Testis (tissue), 3 donors: ENCODE results near the gene FBXL17. TPM values are rescaled to one million over a fixed set of nuclear protein-coding genes. Genes with fewer than 3 reads are reported as not detected.
A peak's percentile ranks its signal among the peaks of the same experiment; 100 is the strongest.

ENCODE experiments used
- DNase-seq: peaks from one replicate; pipeline ENCODE4 v3.0.0-alpha.2; 2019
- H3K27ac ChIP-seq, 2 donors: fragments of 200-600 bp; sonication (generic); one replicate each; pipeline ENCODE4 v1.5.1; 2019
- H3K27me3 ChIP-seq: fragments of 200-600 bp; sonication (generic); one replicate; pipeline ENCODE4 v1.5.1; 2019
- H3K36me3 ChIP-seq: fragments of 200-600 bp; sonication (generic); one replicate; pipeline ENCODE4 v1.5.1; 2017; ENCODE audit warnings: low read depth; ENCODE audit errors: missing control alignments
- H3K4me1 ChIP-seq: fragments of 200-600 bp; sonication (generic); one replicate; pipeline ENCODE4 v1.5.1; 2019
- H3K4me3 ChIP-seq, 2 donors: fragments of 200-600 bp; sonication (generic); one replicate each; pipeline ENCODE4 v1.5.1; 2017 to 2019
- H3K9me3 ChIP-seq: fragments of 200-600 bp; sonication (generic); one replicate; pipeline ENCODE4 v1.5.1; 2017
- POLR2A ChIP-seq: fragments of 450-650 bp; IDR thresholded peaks from one replicate; pipeline ENCODE4 v1.6.1; 2017; ENCODE audit warnings: antibody characterized with exemption, mild to moderate bottlenecking, moderate library complexity
- WGBS, 2 donors: methylation state at CpG; one replicate each; pipeline ENCODE4 v1.1.5; 2018; 5-methylcytosine and 5-hydroxymethylcytosine counted together
- intact Hi-C: fragments of 100-400 bp; cut with DNase I; formaldehyde crosslinking; loops from one replicate; pipeline ENCODE4 v1.15.1; 2023; ENCODE audit warnings: low total_unique reads
- polyA plus RNA-seq: library from polyadenylated mRNA; stranded (reverse); fragments of 350-450 nt; fragmentation: Illumina TruSeq; extraction: RNeasy Lipid Tissue Mini Kit (QIAGEN cat#74804); gene quantifications from one replicate; pipeline ENCODE4 v1.2.3, GENCODE V29; 2014; ENCODE audit warnings: low read depth, low replicate concordance; ENCODE audit not compliant: insufficient read depth
- total RNA-seq, 2 donors: library from RNA; depleted of rRNA; stranded (reverse); fragments of >200 nt; gene quantifications; one replicate each; pipeline ENCODE4 v1.2.3, GENCODE V29; 2016
- TF ChIP-seq, protein P1 (sequence below), 3 experiments: fragments of 450-650 bp in 2 of 3; fragments of 200-600 bp in 1 of 3; sonication (generic) in 1 of 3; IDR thresholded peaks; one replicate each; pipeline ENCODE4 v1.5.1; 2016 to 2019; ENCODE audit warnings: antibody characterized with exemption in 3 of 3, mild to moderate bottlenecking in 2 of 3, moderate library complexity in 1 of 3

FBXL17 gene
- total and polyA plus RNA-seq, 3 donors from 2014 or later: 20.7 to 25.1 (median 22.6) TPM

DNA sequence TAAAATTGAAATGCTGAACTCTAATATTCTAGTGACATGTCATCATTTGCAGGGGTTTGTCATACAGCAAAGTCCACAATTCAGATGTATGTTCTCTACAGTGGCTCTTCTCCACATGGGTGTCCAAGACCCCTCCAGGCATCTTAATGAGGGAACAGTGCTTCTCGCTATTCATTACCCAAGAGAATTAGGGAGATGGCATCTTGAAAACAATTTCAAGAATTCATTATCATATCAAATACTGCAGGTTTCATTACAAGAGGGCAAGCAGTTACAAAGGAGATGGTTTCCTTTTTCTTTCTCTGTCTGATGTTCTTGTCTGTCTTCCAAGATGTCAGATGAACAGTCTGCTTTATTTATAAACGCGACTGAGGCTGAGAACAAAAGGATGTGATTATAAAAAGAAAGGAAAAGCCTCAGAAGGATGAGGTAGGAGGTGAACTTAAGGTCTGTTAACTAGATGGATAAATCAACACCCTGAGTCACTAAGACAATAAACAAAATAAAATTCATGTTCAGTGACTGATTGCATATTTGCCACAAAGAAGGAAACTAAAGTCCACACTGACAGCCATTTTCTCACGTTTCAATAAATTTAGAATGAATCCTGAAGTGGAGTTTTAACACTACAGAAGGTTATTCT is 384.4 kb downstream of the FBXL17 start:
- H3K27ac ChIP-seq: no peak overlapping the region
- no peaks in the 10 kb centered on the region for H3K36me3 ChIP-seq
- intact Hi-C loops: no loop called here
- no peaks in the 10 kb centered on the region for H3K4me1 ChIP-seq
- no peaks in the 10 kb centered on the region for H3K9me3 ChIP-seq
- H3K4me3 ChIP-seq: no peak overlapping the region
- DNase-seq: no peak
- WGBS, 2 donors: 63 to 73% methylated on average over 4 of the region's 4 CpGs
- no peak for TF ChIP-seq POLR2A
- TF ChIP-seq, protein P1, sequence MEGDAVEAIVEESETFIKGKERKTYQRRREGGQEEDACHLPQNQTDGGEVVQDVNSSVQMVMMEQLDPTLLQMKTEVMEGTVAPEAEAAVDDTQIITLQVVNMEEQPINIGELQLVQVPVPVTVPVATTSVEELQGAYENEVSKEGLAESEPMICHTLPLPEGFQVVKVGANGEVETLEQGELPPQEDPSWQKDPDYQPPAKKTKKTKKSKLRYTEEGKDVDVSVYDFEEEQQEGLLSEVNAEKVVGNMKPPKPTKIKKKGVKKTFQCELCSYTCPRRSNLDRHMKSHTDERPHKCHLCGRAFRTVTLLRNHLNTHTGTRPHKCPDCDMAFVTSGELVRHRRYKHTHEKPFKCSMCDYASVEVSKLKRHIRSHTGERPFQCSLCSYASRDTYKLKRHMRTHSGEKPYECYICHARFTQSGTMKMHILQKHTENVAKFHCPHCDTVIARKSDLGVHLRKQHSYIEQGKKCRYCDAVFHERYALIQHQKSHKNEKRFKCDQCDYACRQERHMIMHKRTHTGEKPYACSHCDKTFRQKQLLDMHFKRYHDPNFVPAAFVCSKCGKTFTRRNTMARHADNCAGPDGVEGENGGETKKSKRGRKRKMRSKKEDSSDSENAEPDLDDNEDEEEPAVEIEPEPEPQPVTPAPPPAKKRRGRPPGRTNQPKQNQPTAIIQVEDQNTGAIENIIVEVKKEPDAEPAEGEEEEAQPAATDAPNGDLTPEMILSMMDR (IDR thresholded peaks at IDR 0.05): no peak
- H3K27me3 ChIP-seq: no peaks in the 10 kb centered on the region

DNA sequence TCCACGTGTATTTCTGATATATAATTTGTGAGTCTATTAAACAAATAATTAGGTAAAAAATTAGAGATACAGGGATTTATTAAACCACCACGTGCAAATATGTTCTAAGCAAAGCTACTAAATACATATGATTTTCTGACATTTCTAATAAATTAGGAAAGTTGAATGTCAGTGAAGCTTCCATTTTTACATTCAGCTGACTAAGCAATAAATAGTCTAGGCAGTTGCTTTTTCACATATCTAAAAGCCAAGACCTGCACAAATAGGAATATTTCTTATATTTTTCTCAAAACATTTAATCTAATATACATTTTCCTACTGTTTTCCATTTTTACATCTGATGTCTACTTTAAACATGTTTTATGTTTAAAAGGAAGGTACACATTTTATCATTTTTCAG is 388.6 kb downstream of the FBXL17 start:
- intact Hi-C loops: no loop called here
- no peaks in the 10 kb centered on the region for H3K4me1 ChIP-seq
- no peaks in the 10 kb centered on the region for H3K36me3 ChIP-seq
- 87 to 91% methylated on average over 2 of the region's 2 CpGs for WGBS, 2 donors
- no peak overlapping the region for H3K4me3 ChIP-seq
- no peaks in the 10 kb centered on the region for H3K27me3 ChIP-seq
- TF ChIP-seq POLR2A: no peak
- TF ChIP-seq, protein P1 (IDR thresholded peaks at IDR 0.05): no peak
- no peak overlapping the region for H3K27ac ChIP-seq
- DNase-seq: no peak
- no peaks in the 10 kb centered on the region for H3K9me3 ChIP-seq

DNA sequence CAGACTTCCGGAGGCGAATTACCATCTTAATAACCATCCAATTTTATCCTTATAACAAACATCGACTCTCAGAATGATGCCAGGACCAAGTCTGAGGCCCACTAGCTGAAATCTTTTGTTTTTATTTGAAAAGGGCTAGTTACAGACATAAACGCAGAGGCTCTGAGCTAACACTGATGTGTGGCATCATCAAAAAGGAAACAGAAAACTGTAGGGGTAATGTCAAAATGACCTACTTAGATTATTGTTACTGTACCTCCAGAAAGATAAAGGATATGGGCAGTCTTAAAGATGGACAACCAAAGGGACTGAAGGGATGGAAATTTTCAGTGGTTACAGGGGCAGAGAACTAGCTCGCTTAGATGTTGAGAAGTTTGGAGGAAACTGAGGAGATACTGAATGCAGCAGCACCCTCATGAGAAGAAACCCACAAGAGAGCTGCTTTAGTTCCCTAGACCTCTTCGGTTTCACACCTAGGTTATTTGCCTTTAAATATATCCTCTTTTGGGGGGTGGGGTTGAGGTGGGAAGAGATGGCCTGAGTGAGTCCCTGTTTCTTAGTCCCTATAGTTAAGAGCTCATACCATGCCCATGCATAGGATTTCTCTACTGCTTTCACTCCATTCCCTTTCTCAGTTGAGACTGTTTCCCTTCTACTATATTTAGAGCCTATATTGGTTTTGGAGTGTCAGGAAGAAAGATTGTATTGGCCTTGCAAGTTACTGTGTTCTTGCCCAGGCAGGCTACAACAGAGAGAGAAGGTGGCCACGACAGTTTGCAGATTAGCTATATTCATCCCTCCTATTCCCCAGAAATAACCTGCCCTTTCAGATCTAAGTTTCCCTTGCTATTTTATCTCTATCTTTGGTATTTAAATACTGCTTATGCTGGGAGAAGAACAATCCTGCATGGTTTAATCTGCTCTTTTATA is 390.8 kb downstream of the FBXL17 start:
- WGBS, 2 donors: 80 to 86% methylated on average over 7 of the region's 7 CpGs
- intact Hi-C loops: no loop called here
- Histone ChIP-seq H3K4me3 (no peak overlapping the region), H3K27ac (no peak overlapping the region), H3K9me3 (no peaks in the 10 kb centered on the region), H3K27me3 (no peaks in the 10 kb centered on the region), H3K36me3 (no peaks in the 10 kb centered on the region), H3K4me1 (no peaks in the 10 kb centered on the region)
- no peak for DNase-seq
- TF ChIP-seq, protein P1 (IDR thresholded peaks at IDR 0.05): no peak
- no peak for TF ChIP-seq POLR2A

DNA sequence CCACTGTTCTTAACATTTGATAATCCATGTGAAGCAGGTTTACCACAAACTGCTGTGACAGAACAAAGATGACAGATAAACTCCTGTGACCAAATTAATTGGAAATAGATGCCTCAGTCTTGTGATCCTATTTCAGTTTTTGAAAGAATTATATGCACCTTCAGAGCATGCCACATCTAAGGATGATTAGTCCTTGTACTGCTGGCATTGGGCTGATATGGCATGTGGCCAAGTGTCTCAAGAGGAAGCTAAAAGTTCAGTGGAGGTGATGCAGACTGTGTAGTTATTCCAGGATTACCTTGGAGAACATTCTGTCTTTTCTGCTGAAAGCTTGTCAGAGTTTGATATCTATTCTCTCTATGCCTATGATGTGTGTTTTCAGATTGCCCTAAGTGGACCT is 396.8 kb downstream of the FBXL17 start:
- intact Hi-C loops: no loop called here
- Histone ChIP-seq H3K4me3 (no peak overlapping the region), H3K27ac (no peak overlapping the region), H3K36me3 (no peaks in the 10 kb centered on the region), H3K9me3 (no peaks in the 10 kb centered on the region), H3K27me3 (no peaks in the 10 kb centered on the region), H3K4me1 (no peaks in the 10 kb centered on the region)
- TF ChIP-seq, protein P1 (IDR thresholded peaks at IDR 0.05): no peak
- TF ChIP-seq POLR2A: no peak
- DNase-seq: peak; percentile 28
